Activated CD4-positive, alpha-beta T cell treated with anti-CD3 and anti-CD28 coated beads for 4 hours (primary cell): ENCODE data around the gene RASL11B.
"Not testable (repeated sequence)": the region's sequence is repeated elsewhere in the genome, so short reads cannot be mapped to it uniquely, and the experiment has no call there.

Experiments
- DNase-seq, 2 donors: peaks; one replicate each; pipeline ENCODE4 v3.0.0-alpha.2; 2020

RASL11B gene

DNA sequence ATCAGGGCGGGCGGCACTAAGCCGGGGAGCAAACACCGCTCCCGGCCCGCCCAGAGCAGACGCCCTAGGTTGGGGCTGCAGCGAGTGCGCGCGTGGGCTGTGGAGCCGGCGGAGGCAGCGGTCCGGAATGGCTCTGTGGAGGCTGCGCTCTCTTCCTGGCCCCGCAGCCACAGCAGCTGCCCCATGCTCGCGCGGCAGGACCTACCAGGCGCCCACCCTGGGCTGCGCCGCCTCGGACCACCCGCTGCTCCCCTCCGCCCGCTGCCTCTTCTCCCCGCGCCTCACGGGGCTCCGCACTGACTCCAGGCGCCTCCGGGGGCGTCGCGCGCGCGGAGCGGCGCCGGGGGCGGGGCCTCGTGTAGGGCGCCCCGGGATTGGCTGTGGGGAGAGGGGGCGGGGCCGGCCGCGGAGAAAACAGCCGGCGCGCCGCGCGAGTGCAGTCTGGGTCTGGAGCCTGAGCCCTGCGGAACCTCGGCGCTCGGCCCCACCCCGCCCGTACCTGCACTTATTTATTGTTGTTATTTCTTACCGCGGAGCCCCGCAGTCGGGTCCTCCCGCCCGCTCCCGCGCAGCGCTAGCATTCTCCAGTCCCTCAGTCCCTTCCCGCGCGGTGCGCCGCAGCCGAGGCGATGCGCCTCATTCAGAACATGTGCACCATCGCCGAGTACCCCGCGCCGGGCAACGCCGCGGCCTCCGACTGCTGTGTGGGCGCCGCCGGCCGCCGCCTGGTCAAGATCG is at the start of gene RASL11B:
Gene RASL11B, plus strand, starts transcription at position 439 of the 738 bp plus-strand sequence. Its CDS starts 191 bp downstream, at position 630.
- DNase-seq, result peak; percentile 78 to 81

GRCh38 chr4:52813546-52813945 is 48.6 kb upstream of the RASL11B start:
- no peak for DNase-seq

- no peak for DNase-seq
Measured at GRCh38 chr4:52822583-52822971, 39.5 kb upstream of the RASL11B start.

GRCh38 chr4:52822972-52823701 is 39.0 kb upstream of the RASL11B start:
- no peak for DNase-seq

GRCh38 chr4:52823702-52824092 is 38.4 kb upstream of the RASL11B start:
- no peak for DNase-seq

GRCh38 chr4:52824270-52824602 is 37.9 kb upstream of the RASL11B start:
- DNase-seq, result no peak

DNA sequence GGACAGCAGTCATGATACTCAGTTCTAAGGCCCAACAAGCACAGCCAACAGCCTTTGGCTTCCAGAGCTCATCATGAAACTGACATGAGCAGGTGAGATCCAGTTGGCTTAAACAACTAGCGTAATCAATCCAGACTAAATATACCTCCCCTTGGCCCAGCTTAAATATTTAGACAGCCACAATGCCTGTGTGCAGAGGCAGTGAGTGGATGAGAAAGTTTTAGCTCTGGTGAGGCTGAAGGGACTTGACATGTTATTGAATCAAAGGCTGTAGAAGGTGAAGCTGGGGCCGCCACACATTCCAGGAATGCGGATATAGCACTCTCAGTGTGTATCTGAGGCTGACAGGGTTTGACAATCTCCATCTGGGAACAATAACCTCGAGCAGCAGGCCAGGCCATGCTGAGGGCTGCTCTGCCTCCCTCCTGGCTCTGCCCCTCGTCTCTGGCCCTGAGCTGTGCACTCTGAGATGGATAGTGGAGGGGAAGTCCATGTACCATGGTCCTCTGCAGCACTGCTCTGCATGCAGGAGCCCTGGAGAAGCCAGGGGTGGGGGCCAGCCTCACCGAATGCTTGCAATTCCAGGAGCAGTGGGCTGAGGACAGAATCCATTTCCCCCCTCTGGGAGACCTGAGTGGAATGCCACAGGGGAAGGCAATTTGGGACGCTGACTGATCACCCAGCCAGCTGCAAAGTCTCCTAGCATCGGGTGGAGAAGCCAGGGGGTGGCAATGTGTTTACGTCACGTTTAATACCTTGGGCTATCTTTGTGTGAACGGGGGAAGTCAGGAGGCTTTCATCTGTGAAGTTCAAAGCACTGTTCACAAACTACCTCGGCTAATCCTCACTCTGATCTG is 37.3 kb upstream of the RASL11B start:
- DNase-seq, result no peak

- DNase-seq, result no peak
Measured at GRCh38 chr4:52825460-52826090, 36.5 kb upstream of the RASL11B start.

DNA sequence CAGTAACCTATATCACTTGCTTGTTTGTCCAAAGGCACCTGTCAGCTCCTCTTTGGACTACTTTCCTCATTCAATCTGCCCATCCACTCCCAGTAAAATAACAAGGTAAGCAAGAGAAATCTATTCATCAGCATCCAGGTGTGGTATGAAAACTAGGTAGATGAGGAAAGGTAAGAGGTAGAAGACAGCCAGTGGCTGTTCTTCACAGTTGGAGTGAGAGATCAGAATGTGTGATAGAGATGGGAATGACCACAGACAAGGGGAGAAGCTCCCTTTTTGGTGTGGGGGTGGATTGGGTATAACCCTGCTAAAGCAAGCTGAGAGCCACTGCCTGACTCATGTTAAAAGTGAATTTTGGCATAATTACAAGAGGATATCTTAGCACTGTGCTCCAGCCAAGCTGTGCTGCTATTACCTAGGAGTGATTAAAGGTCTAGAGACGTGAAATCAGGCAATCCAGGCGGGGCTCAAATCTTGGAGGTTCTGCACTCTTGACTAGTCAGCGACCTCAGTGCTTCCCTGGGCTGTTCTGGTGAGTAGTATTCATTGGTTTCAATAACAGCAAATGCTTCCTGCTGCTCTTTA is 28.1 kb upstream of the RASL11B start:
- no peak for DNase-seq

DNA sequence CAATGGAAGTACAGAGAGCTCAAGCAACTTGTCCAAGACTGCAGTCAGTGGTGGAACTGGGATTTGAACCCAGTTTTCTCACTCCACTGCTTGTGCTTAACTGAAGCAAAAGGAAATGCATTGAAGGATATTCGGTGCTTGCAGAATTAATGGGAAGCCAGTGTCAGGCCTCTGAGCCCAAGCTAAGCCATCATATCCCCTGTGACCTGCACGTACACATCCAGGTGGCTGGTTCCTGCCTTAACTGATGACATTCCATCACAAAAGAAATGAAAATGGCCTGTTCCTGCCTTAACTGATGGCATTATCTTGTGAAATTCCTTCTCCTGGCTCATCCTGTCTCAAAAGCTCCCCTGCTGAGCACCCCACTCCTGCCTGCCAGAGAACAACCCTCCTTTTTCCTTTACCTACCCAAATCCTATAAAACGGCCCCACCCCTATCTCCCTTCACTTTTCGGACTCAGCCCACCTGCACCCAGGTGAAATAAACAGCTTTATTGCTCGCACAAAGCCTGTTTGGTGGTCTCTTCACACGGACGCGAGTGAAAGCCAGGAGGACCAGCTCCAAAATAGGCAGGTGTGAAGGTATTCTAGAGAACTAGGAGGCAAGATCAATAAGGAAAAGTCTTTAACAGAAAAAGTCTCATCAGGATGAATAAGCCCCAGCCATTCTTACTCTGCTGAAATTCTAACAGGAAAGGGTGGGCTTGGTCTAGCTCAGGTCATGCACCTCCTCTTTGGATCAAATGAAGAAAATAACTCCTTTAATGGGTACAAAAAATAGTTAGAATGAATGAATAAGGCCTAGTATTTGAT is 27.3 kb upstream of the RASL11B start:
- not testable (repeated sequence) for DNase-seq

GRCh38 chr4:52836120-52836519 is 26.0 kb upstream of the RASL11B start:
- no peak for DNase-seq

DNA sequence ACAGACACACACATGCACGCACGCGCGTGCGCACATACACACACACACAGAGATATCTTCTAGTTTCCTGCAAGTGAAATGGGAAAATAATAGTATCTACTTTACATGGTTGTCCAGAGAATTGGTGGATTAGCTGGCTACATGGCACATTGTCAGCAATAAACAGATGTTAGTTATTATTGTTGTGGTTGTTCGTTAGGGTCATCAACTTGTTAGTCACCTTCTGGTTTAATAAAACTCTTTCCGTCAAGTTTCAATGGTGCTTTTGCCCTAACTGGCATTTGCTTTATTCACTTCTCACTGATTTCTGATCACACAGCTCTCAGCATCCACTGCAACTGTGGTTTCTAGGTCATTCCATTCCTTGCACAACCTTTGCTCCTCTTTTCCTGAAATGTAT is 25.4 kb upstream of the RASL11B start:
- no peak for DNase-seq

- DNase-seq, result no peak
Measured at GRCh38 chr4:52837716-52838558, 24.2 kb upstream of the RASL11B start.

GRCh38 chr4:52838729-52839586 is 23.2 kb upstream of the RASL11B start:
- DNase-seq, result no peak

- no peak for DNase-seq
Measured at GRCh38 chr4:52840531-52841370, 21.4 kb upstream of the RASL11B start.

- DNase-seq, result no peak
Measured at GRCh38 chr4:52841682-52842456, 20.2 kb upstream of the RASL11B start.

DNA sequence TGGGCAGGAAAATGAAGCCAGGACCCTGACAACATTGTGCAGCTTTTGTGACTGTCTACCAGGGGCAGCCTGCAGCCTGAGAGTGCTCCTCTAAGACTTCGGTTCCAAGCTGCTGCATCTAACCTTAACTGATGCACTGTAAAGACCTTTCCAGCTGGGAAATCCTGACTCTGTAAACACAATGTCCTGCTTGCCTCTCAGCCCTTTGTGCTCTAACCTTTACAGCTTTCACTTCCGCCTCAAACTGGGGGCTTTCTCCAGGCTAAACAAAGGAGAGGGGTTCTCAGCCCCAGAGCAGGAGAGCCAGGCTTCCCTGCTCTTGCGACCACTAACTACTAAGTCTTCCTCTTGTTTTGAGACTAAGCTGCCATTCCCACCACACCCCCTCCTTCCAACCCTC is 19.3 kb upstream of the RASL11B start:
- no peak for DNase-seq

DNA sequence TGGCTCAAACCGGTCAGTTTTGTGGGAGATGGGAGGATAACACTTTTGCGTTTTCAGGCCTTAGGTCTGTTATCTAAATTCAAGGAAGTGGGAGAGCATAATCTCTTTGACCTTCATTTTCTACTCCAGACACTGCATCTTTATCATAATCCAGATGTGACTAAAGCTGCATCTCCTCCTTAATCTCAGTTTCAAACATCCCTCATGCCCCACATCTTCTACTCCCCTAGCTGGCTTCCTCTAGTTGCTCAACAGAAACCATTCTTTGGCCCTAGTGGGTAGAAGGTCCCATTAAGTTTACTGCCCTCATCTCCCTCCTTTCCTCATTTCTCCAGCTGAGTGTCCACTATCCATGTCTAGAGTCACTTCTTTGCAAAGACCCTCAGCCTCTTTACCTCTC is 18.8 kb upstream of the RASL11B start:
- DNase-seq, result no peak
